PC-3 (cell line): ENCODE data around the gene SERPINI1. TPM values are rescaled to one million over a fixed set of nuclear protein-coding genes. Genes with fewer than 3 reads are reported as not detected.

ENCODE experiments used
- ATAC-seq: fragments of 200-7000 bp; cut with Tn5 transposase; 2 replicates; pipeline ENCODE4 v1.9.1; 2020; ENCODE audit warnings: mild to moderate bottlenecking, moderate library complexity
- BruUV-seq: library from RNA; stranded (reverse); fragments of 400-500 nt; replicated peaks from 2 replicates; lab custom pipeline; 2021; lab: Mats Ljungman, UMichigan
- CTCF ChIA-PET: fragments of 300-600 bp; sonication (Branson Sonifier 250); formaldehyde crosslinking; loops from one replicate; lab custom pipeline; 2022; ENCODE audit warnings: antibody characterized with exemption; lab: Charles Lee
- POLR2A ChIA-PET: fragments of 300-600 bp; sonication (Branson Sonifier 250); formaldehyde crosslinking; loops from one replicate; lab custom pipeline; 2022; ENCODE audit warnings: antibody characterized with exemption; ENCODE audit not compliant: unreplicated experiment; lab: Charles Lee
- DNase-seq: peaks from one replicate; pipeline ENCODE4 v3.0.0-alpha.2; 2015
- H2AFZ ChIP-seq: fragments of 300-600 bp; sonication (generic); 2 replicates; pipeline ENCODE4 v1.6.0; 2016; ENCODE audit warnings: antibody characterized with exemption, low read length
- H3F3A ChIP-seq: fragments of 300-600 bp; sonication (generic); one replicate; pipeline ENCODE4 v1.6.0; 2017; ENCODE audit warnings: antibody characterized with exemption, low read length, control low read depth, mild to moderate bottlenecking; ENCODE audit not compliant: unreplicated experiment
- H3K27ac ChIP-seq: fragments of 300-600 bp; sonication (generic); 2 replicates; pipeline ENCODE4 v1.5.1; 2016; ENCODE audit warnings: mild to moderate bottlenecking, low read length
- H3K27me3 ChIP-seq: fragments of 300-600 bp; sonication (generic); 2 replicates; pipeline ENCODE4 v1.6.1; 2016; ENCODE audit warnings: low read length, mixed read lengths
- H3K36me3 ChIP-seq: fragments of 300-600 bp; sonication (generic); 2 replicates; pipeline ENCODE4 v1.6.1; 2016; ENCODE audit warnings: low read depth, mixed run types, low read length, mixed read lengths
- H3K4me1 ChIP-seq: fragments of 300-600 bp; sonication (generic); 2 replicates; pipeline ENCODE4 v1.5.1; 2016; ENCODE audit warnings: low read length; ENCODE audit not compliant: insufficient read depth
- H3K4me2 ChIP-seq: fragments of 300-600 bp; sonication (generic); 2 replicates; pipeline ENCODE4 v1.6.0; 2016; ENCODE audit warnings: low read length
- H3K4me3 ChIP-seq: fragments of 300-600 bp; sonication (generic); 2 replicates; pipeline ENCODE4 v1.5.1; 2016; ENCODE audit warnings: mild to moderate bottlenecking, low read length, mixed read lengths
- H3K79me2 ChIP-seq: fragments of 300-600 bp; sonication (generic); 2 replicates; pipeline ENCODE4 v1.6.1; 2017; ENCODE audit warnings: low read length, mixed read lengths
- H3K9ac ChIP-seq: fragments of 300-600 bp; sonication (generic); 2 replicates; pipeline ENCODE4 v1.6.0; 2016; ENCODE audit warnings: mild to moderate bottlenecking, low read length
- H3K9me2 ChIP-seq: fragments of 300-600 bp; sonication (generic); replicated peaks from 2 replicates; pipeline ENCODE4 v1.6.1; 2016; ENCODE audit warnings: mixed run types, low read length, mixed read lengths
- H3K9me3 ChIP-seq: fragments of 300-600 bp; sonication (generic); 2 replicates; pipeline ENCODE4 v1.6.1; 2016; ENCODE audit warnings: low read length, mixed read lengths
- H4K20me1 ChIP-seq: fragments of 300-600 bp; sonication (generic); 2 replicates; pipeline ENCODE4 v1.6.1; 2016; ENCODE audit warnings: low read length, mixed read lengths
- EZH2 ChIP-seq: fragments of 300-600 bp; sonication (generic); IDR thresholded peaks from one replicate; pipeline ENCODE4 v1.6.1; 2017; ENCODE audit warnings: antibody characterized with exemption, mild to moderate bottlenecking, low read length; ENCODE audit not compliant: unreplicated experiment
- EZH2phosphoT487 ChIP-seq: fragments of 300-600 bp; sonication (generic); IDR thresholded peaks from 2 replicates; pipeline ENCODE4 v1.6.1; 2018; ENCODE audit warnings: mild to moderate bottlenecking, antibody characterized with exemption, low read length, borderline replicate concordance
- intact Hi-C: fragments of 100-400 bp; cut with micrococcal nuclease; formaldehyde crosslinking; loops from 2 replicates; pipeline ENCODE4 v1.9.0; 2023
- total RNA-seq: library from RNA; depleted of rRNA; stranded (reverse); fragments of >200 nt; gene quantifications from 2 replicates; pipeline ENCODE4 v1.2.3, GENCODE V29; 2014
- TF ChIP-seq, protein P1 (sequence below): fragments of 300-600 bp; sonication (generic); conservative IDR thresholded peaks from 2 replicates; pipeline ENCODE4 v1.5.1; 2017; ENCODE audit warnings: antibody characterized with exemption, low read depth, mild to moderate bottlenecking, low read length

SERPINI1 gene
- total RNA-seq, 1 experiment from 2014 or later: 1.3 TPM

DNA sequence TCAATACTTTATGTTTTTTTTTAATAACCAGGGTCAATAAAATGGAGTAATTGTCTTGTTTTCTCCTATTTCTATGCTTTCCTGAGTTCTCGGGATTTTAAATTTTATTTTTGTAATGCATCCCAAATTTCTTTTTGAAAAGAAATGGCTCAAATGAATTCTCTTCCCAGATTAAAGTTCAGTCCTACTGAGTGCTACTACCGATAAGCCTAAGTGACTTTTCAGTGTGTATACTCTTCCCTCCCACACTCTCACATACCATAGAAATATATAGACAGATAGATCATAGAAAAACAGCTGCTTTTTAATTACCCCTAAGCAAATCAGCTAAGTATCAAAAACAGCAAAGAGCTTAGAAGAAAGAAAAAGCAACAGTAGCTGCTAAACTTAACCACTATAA lies 1.5 kb downstream of the SERPINI1 start:
- intact Hi-C loops: loop anchor here (10.0 kb wide), 1 partner anchor 358 kb away; the partner anchor contains the start of gene GOLIM4

DNA sequence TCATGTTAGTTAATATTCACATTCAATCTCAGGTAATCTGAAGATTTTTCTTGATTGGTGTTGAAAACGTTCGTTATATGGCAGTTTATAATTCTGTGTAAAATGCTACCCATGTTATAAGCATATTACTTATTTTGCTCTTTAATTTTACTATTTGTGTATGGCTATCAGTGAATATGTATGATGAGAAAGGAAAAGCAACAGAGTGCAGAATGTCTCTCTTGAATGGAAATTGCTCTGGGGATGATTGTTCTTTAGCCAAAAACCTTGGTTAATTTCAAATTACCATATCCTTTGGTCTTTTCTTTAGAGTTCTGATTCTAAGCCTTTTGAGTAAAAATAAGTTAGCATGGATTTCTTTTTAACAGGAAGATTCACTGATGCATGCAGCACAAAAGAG lies 2.5 kb downstream of the SERPINI1 start:
- intact Hi-C loops: loop anchor here (10.0 kb wide), 1 partner anchor 357 kb away; the partner anchor contains the start of gene GOLIM4
- ChIA-PET POLR2A (no interaction called here), CTCF (no interaction called here)
- no peaks in the 10 kb centered on the region for H3K36me3 ChIP-seq
- H3K4me2 ChIP-seq: no peak overlapping the region
- no peaks in the 10 kb centered on the region for H3F3A ChIP-seq
- no peak overlapping the region for H3K9ac ChIP-seq
- no peaks in the 10 kb centered on the region for H3K9me3 ChIP-seq
- ATAC-seq (no peak), DNase-seq (no peak)
- no TSS peak for BruUV-seq
- TF ChIP-seq, protein P1, sequence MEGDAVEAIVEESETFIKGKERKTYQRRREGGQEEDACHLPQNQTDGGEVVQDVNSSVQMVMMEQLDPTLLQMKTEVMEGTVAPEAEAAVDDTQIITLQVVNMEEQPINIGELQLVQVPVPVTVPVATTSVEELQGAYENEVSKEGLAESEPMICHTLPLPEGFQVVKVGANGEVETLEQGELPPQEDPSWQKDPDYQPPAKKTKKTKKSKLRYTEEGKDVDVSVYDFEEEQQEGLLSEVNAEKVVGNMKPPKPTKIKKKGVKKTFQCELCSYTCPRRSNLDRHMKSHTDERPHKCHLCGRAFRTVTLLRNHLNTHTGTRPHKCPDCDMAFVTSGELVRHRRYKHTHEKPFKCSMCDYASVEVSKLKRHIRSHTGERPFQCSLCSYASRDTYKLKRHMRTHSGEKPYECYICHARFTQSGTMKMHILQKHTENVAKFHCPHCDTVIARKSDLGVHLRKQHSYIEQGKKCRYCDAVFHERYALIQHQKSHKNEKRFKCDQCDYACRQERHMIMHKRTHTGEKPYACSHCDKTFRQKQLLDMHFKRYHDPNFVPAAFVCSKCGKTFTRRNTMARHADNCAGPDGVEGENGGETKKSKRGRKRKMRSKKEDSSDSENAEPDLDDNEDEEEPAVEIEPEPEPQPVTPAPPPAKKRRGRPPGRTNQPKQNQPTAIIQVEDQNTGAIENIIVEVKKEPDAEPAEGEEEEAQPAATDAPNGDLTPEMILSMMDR: no peak
- TF ChIP-seq EZH2: no peak
- no peak for TF ChIP-seq EZH2phosphoT487
- H4K20me1 ChIP-seq: peaks cover 3% of the 10 kb centered on the region
- H3K9me2 ChIP-seq: no peaks in the 10 kb centered on the region
- no peak overlapping the region for H2AFZ ChIP-seq
- no peak overlapping the region for H3K27ac ChIP-seq
- no peak overlapping the region for H3K4me3 ChIP-seq
- H3K4me1 ChIP-seq: peaks cover 16% of the 10 kb centered on the region
- peaks cover 15% of the 10 kb centered on the region for H3K79me2 ChIP-seq
- H3K27me3 ChIP-seq: no peaks in the 10 kb centered on the region

More for the DNA sequence above, 1.5 kb downstream of the SERPINI1 start:
- Histone ChIP-seq H3K36me3 (no peaks in the 10 kb centered on the region), H3K9me3 (no peaks in the 10 kb centered on the region), H3K4me2 (peak overlapping the region; percentile 89), H3F3A (no peaks in the 10 kb centered on the region), H3K9ac (no peak overlapping the region; the same call in 1 of the 2 replicates), H3K79me2 (peaks cover 25% of the 10 kb centered on the region), H2AFZ (no peak overlapping the region), H3K4me3 (peak overlapping the region; percentile 87), H3K27ac (no peak overlapping the region), H3K9me2 (no peaks in the 10 kb centered on the region), H3K27me3 (no peaks in the 10 kb centered on the region), H4K20me1 (peaks cover 13% of the 10 kb centered on the region), H3K4me1 (peaks cover 26% of the 10 kb centered on the region)
- ChIA-PET POLR2A (no interaction called here), CTCF (no interaction called here)
- no TSS peak for BruUV-seq
- ATAC-seq: no peak
- no peak for DNase-seq
- no peak for TF ChIP-seq EZH2phosphoT487
- no peak for TF ChIP-seq EZH2
- TF ChIP-seq, protein P1: no peak

DNA sequence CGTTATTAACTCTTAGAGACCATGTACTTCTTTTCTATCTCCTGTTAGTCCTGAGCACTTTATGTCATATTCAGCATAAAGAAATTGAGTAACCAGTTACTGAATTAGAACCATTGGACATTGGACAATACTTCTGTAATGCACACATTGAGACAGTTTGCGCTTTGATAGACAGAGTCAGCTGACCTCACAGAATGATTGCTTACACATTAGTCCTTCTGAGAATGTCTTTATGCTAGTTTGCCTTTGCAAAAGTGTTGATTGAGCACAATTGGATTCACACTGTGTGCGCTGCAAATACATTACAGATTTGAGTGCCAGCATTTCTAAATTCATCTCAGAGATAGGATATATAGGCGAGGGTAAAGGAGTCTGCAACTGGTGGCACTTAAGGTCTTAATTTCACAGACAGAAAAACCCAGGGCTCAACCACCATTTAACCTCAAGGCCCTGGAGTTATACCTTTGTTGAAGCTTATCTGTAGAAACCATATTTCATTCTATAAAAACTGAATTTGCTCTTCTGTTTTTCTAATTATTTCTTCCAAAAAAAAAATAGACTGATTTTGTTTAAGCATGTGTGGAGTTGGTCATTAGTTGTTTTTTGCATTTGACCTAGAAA lies 3.8 kb downstream of the SERPINI1 start:
- DNase-seq: no peak
- CTCF ChIA-PET: no interaction called here
- Histone ChIP-seq H3K9me3 (no peaks in the 10 kb centered on the region), H3K4me2 (no peak overlapping the region), H3F3A (no peaks in the 10 kb centered on the region), H3K9me2 (no peaks in the 10 kb centered on the region), H2AFZ (no peak overlapping the region), H4K20me1 (no peaks in the 10 kb centered on the region), H3K4me3 (no peak overlapping the region), H3K9ac (no peak overlapping the region), H3K4me1 (peaks cover 10% of the 10 kb centered on the region; the same call in 1 of the 2 replicates), H3K36me3 (no peaks in the 10 kb centered on the region), H3K79me2 (peaks cover 2% of the 10 kb centered on the region), H3K27ac (no peak overlapping the region), H3K27me3 (no peaks in the 10 kb centered on the region)
- ATAC-seq: no peak
- no TSS peak for BruUV-seq
- POLR2A ChIA-PET: no interaction called here
- TF ChIP-seq EZH2 (no peak), EZH2phosphoT487 (no peak)
- TF ChIP-seq, protein P1: no peak
- intact Hi-C loops: loop anchor here (10.0 kb wide), 1 partner anchor 356 kb away; the partner anchor contains the start of gene GOLIM4
